ENCODE results near the gene EIF5AL1.
"Not testable (repeated sequence)": the region's sequence is repeated elsewhere in the genome, so short reads cannot be mapped to it uniquely, and the experiment has no call there.

Gene EIF5AL1

DNA sequence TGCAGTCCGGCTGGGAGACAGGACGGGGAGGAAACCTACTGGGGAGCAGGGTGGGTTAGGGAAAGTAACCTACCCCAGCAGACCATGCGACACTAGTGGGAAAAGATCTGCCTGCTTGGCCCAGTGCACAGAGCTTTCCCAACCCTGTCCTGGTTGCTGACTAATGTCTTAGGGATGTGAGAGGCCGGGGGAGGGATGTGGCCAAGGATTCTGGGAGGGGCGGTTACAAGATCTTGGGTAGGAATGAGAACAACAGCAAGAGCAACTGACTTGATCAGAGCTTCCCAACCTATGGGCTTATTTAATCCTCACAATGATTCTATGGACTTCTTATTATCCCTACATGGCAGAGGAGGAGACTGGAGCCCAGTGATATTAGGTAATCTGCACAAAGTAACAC lies 24.0 kb upstream of the EIF5AL1 start:
- DNase-seq: no peak

DNA sequence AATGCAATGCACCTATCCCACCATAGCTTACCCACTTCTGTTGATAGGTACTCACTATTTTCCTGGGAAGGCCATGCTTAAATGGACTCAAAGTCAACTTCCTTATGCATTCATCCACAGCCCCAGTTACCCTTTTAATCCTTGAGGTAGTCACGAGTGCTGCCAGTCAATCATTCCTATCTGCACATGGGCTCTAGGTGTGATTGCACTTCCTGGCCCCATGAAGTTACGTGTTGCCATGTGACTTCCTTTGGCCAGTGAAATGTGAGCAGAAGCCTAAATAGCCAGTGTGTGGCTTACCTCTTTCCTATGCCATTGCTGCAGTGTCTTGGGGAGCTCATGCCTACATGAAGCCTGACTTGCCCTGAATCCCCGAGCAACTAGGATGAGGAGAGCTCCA lies 23.5 kb upstream of the EIF5AL1 start:
- DNase-seq: no peak

GRCh38 chr10:79490400-79491142 lies 21.8 kb upstream of the EIF5AL1 start:
- no peak for DNase-seq

- no peak for DNase-seq
These were observed 21.0 kb upstream of the EIF5AL1 start for GRCh38 chr10:79491143-79491835.

DNA sequence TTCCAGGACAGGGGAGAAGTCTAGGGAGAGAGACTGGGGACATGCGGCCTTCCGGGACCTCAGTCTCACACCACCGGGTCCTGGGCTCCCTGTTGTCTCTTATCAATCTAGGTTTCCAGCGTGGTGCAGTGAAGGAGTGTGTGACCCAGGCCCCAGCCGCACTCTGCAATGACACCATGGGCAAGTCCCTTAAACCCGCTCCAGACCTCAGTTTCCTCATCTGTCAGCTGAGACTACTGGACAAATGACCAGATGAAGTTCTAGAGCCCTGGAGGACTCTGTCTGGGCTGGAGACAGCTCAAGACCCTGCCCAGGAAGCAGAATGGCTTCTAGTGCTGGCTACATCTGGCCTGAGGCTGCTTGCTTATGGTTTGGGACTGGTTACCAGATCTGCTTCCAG lies 20.1 kb upstream of the EIF5AL1 start:
- DNase-seq: no peak

GRCh38 chr10:79492839-79493238 lies 19.5 kb upstream of the EIF5AL1 start:
- no peak for DNase-seq

GRCh38 chr10:79493806-79494205 lies 18.5 kb upstream of the EIF5AL1 start:
- DNase-seq: no peak

DNA sequence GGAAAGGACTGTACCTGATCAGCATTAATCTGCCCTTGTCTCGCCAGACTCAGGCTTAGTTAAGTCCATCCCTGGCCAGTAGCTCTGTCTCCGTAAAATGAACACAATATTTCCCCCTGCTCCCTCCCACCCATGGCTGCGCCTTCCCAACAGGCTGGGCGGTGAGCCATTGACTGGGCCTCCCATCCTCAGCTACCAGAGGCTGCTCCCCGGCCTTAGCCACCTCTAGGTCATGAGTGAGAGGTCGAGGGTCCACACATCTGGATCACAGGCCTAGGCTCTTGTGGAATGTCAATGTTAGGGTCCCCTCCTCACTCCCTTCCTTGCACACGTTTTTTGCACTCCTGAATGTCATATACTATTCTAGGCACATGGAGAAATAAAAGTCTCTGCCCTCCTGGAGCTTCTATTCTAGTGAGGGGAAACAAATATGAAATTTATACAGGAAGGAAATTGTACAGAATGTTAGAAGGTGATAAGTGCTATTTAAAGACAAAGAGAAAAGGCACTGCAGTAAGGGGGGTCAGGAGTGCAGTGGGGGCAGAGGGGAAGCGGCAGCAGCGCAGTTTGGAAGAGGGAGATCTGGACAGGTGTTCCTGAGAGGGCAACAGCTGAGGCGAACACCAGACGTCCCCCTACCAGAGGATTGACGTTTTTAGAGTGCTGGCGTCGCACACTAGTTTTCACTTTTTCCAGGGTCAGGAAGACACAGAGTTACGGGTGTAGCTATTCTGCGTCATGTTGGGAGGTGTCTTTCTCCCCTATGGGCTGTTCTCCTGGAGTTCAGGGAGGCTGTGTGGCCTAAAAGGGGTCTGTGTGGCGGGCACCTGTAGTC lies 17.2 kb upstream of the EIF5AL1 start:
- DNase-seq: no peak

GRCh38 chr10:79495791-79496190 lies 16.5 kb upstream of the EIF5AL1 start:
- no peak for DNase-seq

DNA sequence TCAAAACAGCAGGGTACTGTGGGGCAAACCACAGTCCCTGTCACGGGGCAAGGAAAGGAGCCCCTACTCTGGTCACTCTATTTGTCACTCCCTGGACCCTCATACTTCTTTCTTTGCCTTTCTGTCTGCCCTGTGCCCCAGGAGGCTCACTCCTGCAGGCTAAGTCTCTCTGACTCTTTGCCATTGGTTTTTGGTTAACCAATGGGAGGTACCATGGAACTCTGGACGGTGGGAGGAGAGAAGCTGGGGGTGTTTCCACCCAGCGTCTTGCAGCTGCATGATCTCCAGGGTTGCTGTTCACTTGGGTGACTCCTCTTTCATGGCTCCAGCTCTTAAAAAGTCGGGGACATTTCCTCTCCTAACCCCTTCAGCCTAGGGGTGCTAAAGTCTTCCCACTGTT lies 15.4 kb upstream of the EIF5AL1 start:
- DNase-seq: no peak

- DNase-seq: no peak
These were observed 14.0 kb upstream of the EIF5AL1 start for GRCh38 chr10:79498291-79498829.

GRCh38 chr10:79502561-79503309 lies 9.6 kb upstream of the EIF5AL1 start:
- DNase-seq: no peak

GRCh38 chr10:79503787-79504186 lies 8.5 kb upstream of the EIF5AL1 start:
- DNase-seq: not testable (repeated sequence)

- DNase-seq: not testable (repeated sequence)
These were observed 7.8 kb upstream of the EIF5AL1 start for GRCh38 chr10:79504483-79504882.

DNA sequence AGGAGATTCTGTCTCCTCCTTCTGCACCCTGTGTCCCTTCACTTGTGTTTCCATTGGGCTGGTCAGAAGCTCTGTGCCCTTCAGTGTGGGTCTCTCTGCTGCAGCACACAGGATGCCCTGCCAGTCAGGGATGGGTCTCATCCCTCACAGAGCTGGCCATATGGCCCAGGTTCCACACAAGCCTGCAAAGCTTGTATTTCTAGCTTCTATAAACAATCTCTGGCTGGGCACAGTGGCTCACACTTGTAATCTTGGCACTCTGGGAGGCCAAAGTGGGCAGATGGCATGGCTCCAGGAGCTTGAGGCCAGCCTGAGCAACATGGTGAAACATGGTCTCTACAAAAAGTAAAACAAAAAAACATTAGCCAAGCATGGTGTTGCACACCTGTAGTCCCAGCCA lies 7.0 kb upstream of the EIF5AL1 start:
- DNase-seq: not testable (repeated sequence)

DNA sequence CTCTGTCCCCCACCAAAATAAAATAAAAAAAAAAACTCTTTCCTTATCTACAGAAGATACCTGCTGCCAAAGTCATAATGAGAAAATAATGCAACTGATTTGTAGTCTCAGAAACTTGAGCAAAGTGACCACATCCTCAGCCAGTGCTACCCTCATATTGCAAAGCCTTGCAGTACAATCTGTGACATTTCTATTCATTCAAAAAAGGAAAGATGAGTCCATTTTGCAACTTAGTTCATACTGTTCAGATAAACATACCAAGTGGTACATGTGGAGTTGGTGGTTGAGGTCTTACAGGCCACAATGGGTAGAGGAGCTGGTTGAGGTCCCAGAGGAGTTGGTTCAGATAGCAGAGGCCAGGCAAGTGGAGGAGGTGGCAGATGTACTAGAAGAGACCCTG lies 6.5 kb upstream of the EIF5AL1 start:
- no peak for DNase-seq

DNA sequence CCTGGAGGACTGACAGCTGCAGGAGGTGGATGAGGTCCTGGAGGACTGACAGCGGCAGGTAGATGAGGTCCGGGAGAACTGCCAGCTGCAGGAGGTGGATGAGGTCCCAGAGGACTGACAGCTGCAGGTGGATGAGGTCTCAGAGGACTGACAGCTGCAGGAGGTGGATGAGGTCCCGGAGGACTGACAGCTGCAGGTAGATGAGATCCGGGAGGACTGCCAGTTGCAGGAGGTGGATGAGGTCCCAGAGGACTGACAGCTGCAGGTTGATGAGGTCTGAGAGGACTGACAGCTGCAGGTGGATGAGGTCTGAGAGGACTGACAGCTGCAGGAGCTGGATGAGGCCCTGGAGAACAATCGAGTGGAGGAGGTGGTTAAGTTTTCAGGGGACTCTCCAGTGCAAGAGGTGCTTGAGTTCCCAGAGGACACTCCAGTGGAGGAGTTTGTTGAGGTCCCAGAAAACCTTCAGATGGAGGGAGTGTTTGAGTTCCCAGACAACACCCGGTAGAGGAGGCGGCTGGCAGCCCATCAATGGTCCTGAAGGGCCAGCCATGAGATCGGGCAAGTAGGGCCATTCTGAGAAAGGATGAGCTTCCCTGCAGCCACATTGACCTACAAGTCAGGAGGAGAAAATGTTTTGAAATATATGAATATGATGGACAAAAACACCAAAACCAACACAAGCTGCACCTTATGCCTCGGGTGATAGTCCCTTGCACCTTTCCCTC lies 4.7 kb upstream of the EIF5AL1 start:
- no peak for DNase-seq

GRCh38 chr10:79508245-79508644 lies 4.1 kb upstream of the EIF5AL1 start:
- DNase-seq: not testable (repeated sequence)

DNA sequence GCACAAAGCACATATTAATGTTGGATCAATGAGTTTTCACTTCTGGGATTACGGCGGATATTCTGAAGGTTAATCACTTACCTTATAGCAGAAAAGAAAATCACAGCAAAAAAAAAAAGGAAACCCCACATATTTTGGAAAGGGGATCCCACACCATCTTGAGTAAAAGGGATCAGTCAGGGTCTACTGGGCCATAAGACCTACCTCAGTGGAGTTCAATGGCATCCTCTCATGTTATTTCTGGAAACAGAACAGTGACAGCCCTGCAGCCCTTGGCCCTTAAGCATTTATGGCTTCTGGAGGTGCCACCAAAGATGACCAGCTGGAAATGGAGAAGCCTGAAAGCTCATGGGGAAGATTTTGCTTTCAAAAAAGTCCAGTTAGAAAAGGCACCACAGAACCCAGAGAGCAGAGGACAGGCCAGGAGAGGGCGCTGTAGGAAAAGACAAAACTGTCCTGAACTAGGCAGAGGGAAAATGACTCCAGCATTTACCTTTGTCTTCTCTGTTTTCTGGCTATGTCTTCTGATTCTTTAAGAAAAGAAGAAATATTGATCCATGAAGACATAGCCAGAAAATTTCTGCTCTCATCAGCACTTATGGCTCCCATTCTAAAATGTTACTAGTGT lies 2.9 kb upstream of the EIF5AL1 start:
- DNase-seq: not testable (repeated sequence)

DNA sequence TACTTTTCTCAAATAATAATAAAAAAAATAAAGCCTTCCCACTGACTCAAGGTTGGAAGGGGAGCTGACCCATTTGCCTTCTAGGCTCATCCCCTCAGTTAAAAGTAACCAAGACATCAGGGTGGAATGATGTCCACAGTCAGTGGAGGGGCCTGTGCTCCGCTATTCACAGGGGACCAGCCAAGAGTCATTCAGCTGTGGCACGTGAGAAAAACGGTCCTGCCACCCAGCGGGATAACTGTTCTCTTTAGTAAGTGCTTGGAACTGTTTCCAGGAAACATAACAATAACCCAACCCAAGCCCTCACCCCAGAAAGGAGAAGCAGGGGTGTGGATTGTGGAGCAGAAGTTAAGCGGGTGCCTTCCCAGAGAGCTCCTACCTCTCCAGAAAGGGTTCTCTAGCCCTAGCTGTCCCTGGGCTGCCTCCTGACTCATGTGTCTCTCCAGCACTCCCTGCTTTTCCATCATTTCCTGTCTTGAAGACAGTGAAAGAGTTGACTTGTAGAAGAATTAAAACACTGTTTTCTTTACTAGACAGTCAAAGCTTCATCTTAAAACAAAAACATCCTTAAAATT lies 2.3 kb upstream of the EIF5AL1 start:
- DNase-seq: not testable (repeated sequence)
